ENCODE measurements around the gene EXD3. TPM values are rescaled to one million over a fixed set of nuclear protein-coding genes. Genes with fewer than 3 reads are reported as not detected.

The EXD3 gene
- total RNA-seq, 5 donors from 2014 or later (not counting 1 experiment from before 2014, with no cell fraction given) = 18.5 to 43.8 (median 38.0) TPM

DNA sequence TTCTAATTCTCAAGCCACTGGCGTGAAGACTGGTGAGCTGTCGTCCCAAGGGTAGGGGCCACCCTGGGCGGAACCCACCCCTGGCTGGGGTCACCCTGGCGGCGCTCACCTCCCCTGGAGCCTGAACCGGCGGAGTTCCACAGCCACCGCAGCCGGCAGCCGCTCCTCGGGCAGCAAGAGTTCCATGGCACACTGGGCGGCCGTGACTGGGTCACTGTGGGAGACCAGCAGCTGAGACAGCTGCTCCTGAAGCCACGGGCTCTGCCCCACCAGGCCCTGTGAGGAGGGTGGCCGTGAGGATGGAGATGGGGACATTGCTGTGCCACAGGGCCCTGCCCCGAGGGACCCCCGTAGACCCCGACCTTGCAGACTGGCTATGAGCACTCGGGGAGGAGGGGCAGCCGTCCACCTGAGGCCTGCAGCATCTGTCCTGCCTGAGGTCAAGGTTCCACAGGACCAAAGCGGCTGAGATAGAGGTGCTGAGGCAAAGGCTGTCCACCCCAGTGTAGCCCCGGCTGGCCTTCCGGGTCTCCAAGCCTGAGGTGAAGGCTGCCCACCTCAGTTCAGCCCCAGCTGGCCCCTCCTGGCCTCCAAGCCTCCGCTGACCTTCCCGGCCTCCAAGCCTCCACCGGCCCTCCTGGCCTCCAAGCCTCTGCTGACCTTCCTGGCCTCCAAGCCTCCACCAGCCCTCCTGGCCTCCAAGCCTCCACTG, 70.3 kb downstream of the EXD3 start:
- H3K27me3 ChIP-seq (replicated peaks in 1 of 2; ENCODE audit: control insufficient read depth in 2 of 2, extremely low read depth in 1 of 2, insufficient read depth in 2 of 2, low read length in 1 of 2) = no peaks in the 10 kb centered on the region
- ATAC-seq (replicated peaks in 1 of 4) (no peak), DNase-seq (no peak)
- no peaks in the 10 kb centered on the region for H3K9me3 ChIP-seq
- ChIA-PET CTCF (no interaction called here), POLR2A (no interaction called here)
- peaks cover 5% of the 10 kb centered on the region for H3K36me3 Mint-ChIP-seq
- peaks cover 3 to 11% (median 6%) of the 10 kb centered on the region in 3 donors for H3K9me3 Mint-ChIP-seq
- no peaks in the 10 kb centered on the region for H3K27me3 Mint-ChIP-seq
- no peaks in the 10 kb centered on the region for H3K4me1 Mint-ChIP-seq
- no peak overlapping the region for H3K27ac Mint-ChIP-seq
- H3K4me3 ChIP-seq (ENCODE audit: control insufficient read depth in 1 of 2, extremely low read depth in 1 of 2, low read length in 1 of 2) = no peak overlapping the region
- WGBS (ENCODE audit: insufficient coverage) = 88% methylated on average over 24 of the region's 26 CpGs
- H3K4me1 ChIP-seq (ENCODE audit: control insufficient read depth in 1 of 2, extremely low read depth in 1 of 2, insufficient read depth in 2 of 2, low read length in 2 of 2) = no peaks in the 10 kb centered on the region
- no peak overlapping the region for H3K27ac ChIP-seq (ENCODE audit: low read length)
- no peak overlapping the region for H3K4me3 Mint-ChIP-seq
- H3K36me3 ChIP-seq (ENCODE audit: control insufficient read depth in 2 of 2, extremely low read depth in 1 of 2, insufficient read depth in 1 of 2, low read length in 1 of 2) = no peaks in the 10 kb centered on the region

DNA sequence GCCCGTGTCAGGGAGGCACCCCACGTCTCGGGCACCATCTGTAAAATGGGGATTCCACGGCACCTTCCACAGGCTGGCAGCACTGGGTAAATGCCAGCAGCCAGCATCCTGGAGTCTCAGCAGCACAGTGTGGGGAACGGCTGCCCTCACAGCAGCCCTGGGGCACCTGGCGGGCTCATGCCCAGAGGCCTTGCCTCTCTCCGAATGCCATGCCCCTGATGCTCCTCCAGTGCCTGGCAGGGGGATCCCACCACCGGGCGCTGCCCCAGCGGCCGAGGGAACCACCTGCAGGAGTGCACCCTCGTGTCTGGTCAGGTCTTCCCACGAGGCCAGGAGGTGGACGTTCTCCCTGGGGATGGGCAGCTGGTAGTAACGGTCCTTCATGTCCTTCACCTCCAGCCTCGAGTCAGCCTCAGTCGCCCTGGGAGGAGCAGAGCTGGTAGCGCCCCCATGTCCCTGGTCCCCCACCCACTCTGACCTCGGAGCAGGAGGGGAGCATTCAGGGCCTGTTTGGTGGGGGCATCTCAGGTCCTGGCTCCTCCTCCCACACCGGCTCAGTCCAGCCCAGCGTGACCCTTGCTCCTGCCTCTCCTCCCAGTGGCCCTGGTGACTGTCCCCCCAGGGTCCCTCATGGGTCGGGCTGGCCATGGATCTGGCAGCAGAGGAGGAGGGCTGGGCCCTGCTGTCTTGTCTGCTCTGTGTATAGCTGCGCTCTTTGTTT, 71.0 kb downstream of the EXD3 start:
- H3K27me3 Mint-ChIP-seq = no peaks in the 10 kb centered on the region
- ChIA-PET CTCF (no interaction called here), POLR2A (no interaction called here)
- H3K9me3 Mint-ChIP-seq = peaks cover 0 to 5% (median under 1%) of the 10 kb centered on the region in 3 donors
- Histone ChIP-seq H3K27ac (ENCODE audit: low read length) (no peak overlapping the region), H3K36me3 (ENCODE audit: control insufficient read depth in 2 of 2, extremely low read depth in 1 of 2, insufficient read depth in 1 of 2, low read length in 1 of 2) (no peaks in the 10 kb centered on the region), H3K4me3 (ENCODE audit: control insufficient read depth in 1 of 2, extremely low read depth in 1 of 2, low read length in 1 of 2) (no peak overlapping the region), H3K4me1 (ENCODE audit: control insufficient read depth in 1 of 2, extremely low read depth in 1 of 2, insufficient read depth in 2 of 2, low read length in 2 of 2) (no peaks in the 10 kb centered on the region), H3K9me3 (no peaks in the 10 kb centered on the region), H3K27me3 (replicated peaks in 1 of 2; ENCODE audit: control insufficient read depth in 2 of 2, extremely low read depth in 1 of 2, insufficient read depth in 2 of 2, low read length in 1 of 2) (no peaks in the 10 kb centered on the region)
- no peak overlapping the region for H3K4me3 Mint-ChIP-seq
- no peaks in the 10 kb centered on the region for H3K4me1 Mint-ChIP-seq
- no peak for DNase-seq
- peaks cover 5% of the 10 kb centered on the region for H3K36me3 Mint-ChIP-seq
- no peak overlapping the region for H3K27ac Mint-ChIP-seq
- 92% methylated on average over 23 of the region's 23 CpGs for WGBS (ENCODE audit: insufficient coverage)
- no peak for ATAC-seq (replicated peaks in 1 of 4)

DNA sequence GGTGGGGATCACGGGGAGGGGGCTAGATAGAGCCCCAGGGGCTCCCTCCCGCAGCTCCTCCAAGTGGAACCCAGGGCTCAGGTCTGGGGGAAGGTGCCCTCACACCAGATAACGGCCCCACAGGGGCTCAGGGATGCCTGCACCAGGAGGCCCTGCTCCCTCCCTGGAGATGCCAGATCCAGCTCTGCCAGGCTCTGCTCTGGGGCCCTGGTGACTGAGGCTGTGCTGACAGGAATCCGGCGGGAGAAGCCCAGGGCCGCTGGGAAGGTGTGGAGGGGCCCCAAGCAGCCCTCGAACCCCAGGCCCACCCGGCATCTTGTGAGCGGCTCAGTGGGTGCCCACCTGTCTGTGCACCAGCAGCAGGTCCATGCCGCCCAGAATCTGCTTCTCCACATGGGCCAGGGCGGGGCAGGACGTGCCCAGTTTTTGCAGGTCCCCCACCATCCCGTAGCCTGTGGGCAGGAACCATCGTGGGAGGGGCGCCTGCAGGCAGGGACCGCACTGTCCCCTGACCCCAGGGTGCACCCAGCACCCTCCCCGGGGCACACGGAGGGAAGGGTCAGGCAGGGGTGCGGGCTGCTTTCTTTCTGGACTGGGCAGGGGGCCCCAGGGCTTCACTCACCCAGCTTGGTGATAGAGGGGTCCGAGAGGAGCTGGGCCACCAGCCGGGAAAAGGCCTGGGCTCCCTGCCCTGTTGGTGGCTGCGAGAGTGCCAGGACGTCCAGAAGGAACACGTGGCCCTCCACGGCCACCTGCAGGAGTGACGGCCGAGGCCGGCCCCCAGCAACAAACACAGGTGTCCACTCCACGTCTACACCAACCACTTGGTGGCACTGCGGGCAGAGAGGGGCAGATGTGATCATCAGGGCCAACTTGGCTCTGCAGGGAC, 72.0 kb downstream of the EXD3 start:
- H3K4me1 ChIP-seq (ENCODE audit: control insufficient read depth in 1 of 2, extremely low read depth in 1 of 2, insufficient read depth in 2 of 2, low read length in 2 of 2) = no peaks in the 10 kb centered on the region
- no peak overlapping the region for H3K4me3 ChIP-seq (ENCODE audit: control insufficient read depth in 1 of 2, extremely low read depth in 1 of 2, low read length in 1 of 2)
- H3K36me3 ChIP-seq (ENCODE audit: control insufficient read depth in 2 of 2, extremely low read depth in 1 of 2, insufficient read depth in 1 of 2, low read length in 1 of 2) = no peaks in the 10 kb centered on the region
- no peak overlapping the region for H3K4me3 Mint-ChIP-seq
- H3K9me3 Mint-ChIP-seq = no peaks in the 10 kb centered on the region
- ChIA-PET POLR2A (no interaction called here), CTCF (no interaction called here)
- H3K9me3 ChIP-seq = no peaks in the 10 kb centered on the region
- H3K27ac ChIP-seq (ENCODE audit: low read length) = no peak overlapping the region
- H3K36me3 Mint-ChIP-seq = peaks cover 13% of the 10 kb centered on the region
- no peaks in the 10 kb centered on the region for H3K27me3 Mint-ChIP-seq
- no peaks in the 10 kb centered on the region for H3K27me3 ChIP-seq (replicated peaks in 1 of 2; ENCODE audit: control insufficient read depth in 2 of 2, extremely low read depth in 1 of 2, insufficient read depth in 2 of 2, low read length in 1 of 2)
- ATAC-seq (replicated peaks in 1 of 4) (no peak), DNase-seq (no peak)
- H3K27ac Mint-ChIP-seq = no peak overlapping the region
- 93% methylated on average over 28 of the region's 30 CpGs for WGBS (ENCODE audit: insufficient coverage)
- H3K4me1 Mint-ChIP-seq = no peaks in the 10 kb centered on the region

DNA sequence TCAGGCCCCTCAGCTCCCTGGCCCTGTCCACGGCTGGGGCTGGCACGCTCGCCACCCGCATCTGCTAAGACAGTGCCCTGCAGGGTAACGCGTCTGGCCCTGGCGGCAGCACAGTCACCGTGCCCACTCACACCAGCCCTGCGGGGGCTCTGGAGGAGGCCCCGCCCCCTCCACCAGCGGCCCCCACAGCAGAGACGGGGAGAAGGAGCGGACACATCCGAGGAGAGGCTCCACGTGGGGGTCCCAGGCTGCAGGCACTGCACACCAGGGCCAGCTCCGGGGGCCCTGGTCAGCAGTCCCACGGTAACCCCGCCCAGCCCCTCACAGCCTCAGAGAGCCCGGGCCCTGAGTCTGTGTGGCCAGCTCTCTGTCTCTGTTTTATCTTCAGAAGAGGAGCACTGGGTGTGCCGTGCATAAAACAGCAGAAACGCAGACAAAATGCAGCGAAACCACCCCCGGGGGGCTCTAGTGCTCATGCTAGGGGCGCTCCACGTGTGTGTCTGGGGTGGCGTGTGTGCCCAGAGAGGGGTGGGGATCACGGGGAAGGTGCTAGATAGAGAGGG, 73.4 kb downstream of the EXD3 start:
- Mint-ChIP-seq H3K9me3 (no peaks in the 10 kb centered on the region), H3K27ac (no peak overlapping the region), H3K4me1 (no peaks in the 10 kb centered on the region), H3K27me3 (no peaks in the 10 kb centered on the region), H3K36me3 (peaks cover 13% of the 10 kb centered on the region), H3K4me3 (no peak overlapping the region)
- Histone ChIP-seq H3K4me1 (ENCODE audit: control insufficient read depth in 1 of 2, extremely low read depth in 1 of 2, insufficient read depth in 2 of 2, low read length in 2 of 2) (no peaks in the 10 kb centered on the region), H3K27ac (ENCODE audit: low read length) (no peak overlapping the region), H3K27me3 (replicated peaks in 1 of 2; ENCODE audit: control insufficient read depth in 2 of 2, extremely low read depth in 1 of 2, insufficient read depth in 2 of 2, low read length in 1 of 2) (no peaks in the 10 kb centered on the region), H3K4me3 (ENCODE audit: control insufficient read depth in 1 of 2, extremely low read depth in 1 of 2, low read length in 1 of 2) (no peak overlapping the region), H3K9me3 (no peaks in the 10 kb centered on the region), H3K36me3 (ENCODE audit: control insufficient read depth in 2 of 2, extremely low read depth in 1 of 2, insufficient read depth in 1 of 2, low read length in 1 of 2) (no peaks in the 10 kb centered on the region)
- ATAC-seq (replicated peaks in 1 of 4) (no peak), DNase-seq (no peak)
- POLR2A ChIA-PET = no interaction called here
- 94% methylated on average over 27 of the region's 27 CpGs for WGBS (ENCODE audit: insufficient coverage)
- CTCF ChIA-PET = no interaction called here

DNA sequence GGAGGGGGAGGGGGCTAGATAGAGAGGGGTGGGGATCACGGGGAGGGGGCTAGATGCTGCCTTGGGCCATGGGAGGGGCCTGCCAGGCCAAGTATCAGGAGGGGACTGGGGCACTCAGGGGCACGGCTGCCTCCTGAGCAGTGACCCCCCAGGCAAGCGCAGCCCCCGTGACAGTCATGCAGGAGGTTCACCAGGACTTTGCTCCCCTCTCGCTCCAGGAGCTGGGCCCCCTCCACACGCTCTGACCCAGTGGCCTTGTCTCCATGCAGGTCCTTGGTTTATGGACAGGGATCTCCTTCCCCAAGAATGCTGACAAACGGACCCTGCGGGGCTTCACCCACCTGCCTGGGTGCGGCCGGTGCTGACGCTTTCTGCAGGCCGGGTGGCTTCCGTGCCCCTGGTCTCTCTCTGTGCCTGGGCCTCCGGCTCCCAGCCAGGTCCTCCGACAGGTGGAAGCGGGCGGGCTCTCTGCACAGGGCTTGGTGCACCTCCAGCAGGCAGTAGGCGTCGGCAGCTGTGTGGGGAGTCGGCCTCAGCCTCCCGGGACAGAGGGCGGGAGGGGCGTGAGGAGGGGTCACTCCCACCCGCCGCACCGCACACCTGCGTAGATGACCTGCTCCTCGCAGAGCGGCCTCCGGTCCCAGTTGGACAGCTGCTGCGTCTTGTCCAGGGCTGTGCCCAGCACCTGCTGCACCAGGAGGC, 74.0 kb downstream of the EXD3 start:
- ATAC-seq (replicated peaks in 1 of 4) = peak in 1 of 4 experiments; percentile 12
- H3K4me3 Mint-ChIP-seq = no peak overlapping the region
- ChIA-PET POLR2A (no interaction called here), CTCF (no interaction called here)
- no peaks in the 10 kb centered on the region for H3K4me1 Mint-ChIP-seq
- no peaks in the 10 kb centered on the region for H3K9me3 ChIP-seq
- H3K27me3 ChIP-seq (replicated peaks in 1 of 2; ENCODE audit: control insufficient read depth in 2 of 2, extremely low read depth in 1 of 2, insufficient read depth in 2 of 2, low read length in 1 of 2) = no peaks in the 10 kb centered on the region
- no peaks in the 10 kb centered on the region for H3K36me3 ChIP-seq (ENCODE audit: control insufficient read depth in 2 of 2, extremely low read depth in 1 of 2, insufficient read depth in 1 of 2, low read length in 1 of 2)
- no peaks in the 10 kb centered on the region for H3K27me3 Mint-ChIP-seq
- H3K9me3 Mint-ChIP-seq = no peaks in the 10 kb centered on the region
- H3K4me1 ChIP-seq (ENCODE audit: control insufficient read depth in 1 of 2, extremely low read depth in 1 of 2, insufficient read depth in 2 of 2, low read length in 2 of 2) = no peaks in the 10 kb centered on the region
- WGBS (ENCODE audit: insufficient coverage) = 99% methylated on average over 30 of the region's 31 CpGs
- peaks cover 15% of the 10 kb centered on the region for H3K36me3 Mint-ChIP-seq
- no peak overlapping the region for H3K4me3 ChIP-seq (ENCODE audit: control insufficient read depth in 1 of 2, extremely low read depth in 1 of 2, low read length in 1 of 2)
- DNase-seq = no peak
- no peak overlapping the region for H3K27ac Mint-ChIP-seq
- no peak overlapping the region for H3K27ac ChIP-seq (ENCODE audit: low read length)

DNA sequence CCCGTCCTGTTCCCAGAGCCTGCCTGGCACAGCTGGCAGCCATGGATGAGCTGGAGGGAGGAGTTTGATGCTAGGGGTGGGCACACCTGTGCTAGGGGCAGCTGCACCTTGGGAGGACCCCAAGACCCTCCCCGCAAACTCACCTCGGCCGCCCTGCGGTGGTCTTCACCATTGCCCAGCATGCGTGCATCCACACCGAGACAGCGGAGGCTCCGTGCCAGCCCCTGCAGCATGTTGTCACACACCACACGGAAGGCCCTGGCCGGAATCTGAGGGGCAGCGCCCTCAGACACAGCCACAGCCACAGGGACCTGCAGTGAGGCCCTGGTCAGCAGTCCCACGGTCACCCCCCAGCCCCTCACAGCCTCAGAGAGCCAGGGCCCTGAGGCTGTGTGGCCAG, 75.0 kb downstream of the EXD3 start:
- H3K36me3 ChIP-seq (ENCODE audit: control insufficient read depth in 2 of 2, extremely low read depth in 1 of 2, insufficient read depth in 1 of 2, low read length in 1 of 2) = no peaks in the 10 kb centered on the region
- H3K4me3 Mint-ChIP-seq = no peak overlapping the region
- DNase-seq (no peak), ATAC-seq (replicated peaks in 1 of 4) (no peak)
- no peaks in the 10 kb centered on the region for H3K9me3 ChIP-seq
- H3K9me3 Mint-ChIP-seq = no peaks in the 10 kb centered on the region
- ChIA-PET CTCF (no interaction called here), POLR2A (no interaction called here)
- H3K4me1 ChIP-seq (ENCODE audit: control insufficient read depth in 1 of 2, extremely low read depth in 1 of 2, insufficient read depth in 2 of 2, low read length in 2 of 2) = no peaks in the 10 kb centered on the region
- H3K27me3 ChIP-seq (replicated peaks in 1 of 2; ENCODE audit: control insufficient read depth in 2 of 2, extremely low read depth in 1 of 2, insufficient read depth in 2 of 2, low read length in 1 of 2) = no peaks in the 10 kb centered on the region
- no peak overlapping the region for H3K27ac ChIP-seq (ENCODE audit: low read length)
- no peaks in the 10 kb centered on the region for H3K4me1 Mint-ChIP-seq
- H3K27ac Mint-ChIP-seq = no peak overlapping the region
- no peaks in the 10 kb centered on the region for H3K27me3 Mint-ChIP-seq
- WGBS (ENCODE audit: insufficient coverage) = 93% methylated on average over 11 of the region's 13 CpGs
- H3K4me3 ChIP-seq (ENCODE audit: control insufficient read depth in 1 of 2, extremely low read depth in 1 of 2, low read length in 1 of 2) = no peak overlapping the region
- peaks cover 15% of the 10 kb centered on the region for H3K36me3 Mint-ChIP-seq
